ENCODE measurements around the gene BBS7.

The BBS7 gene

GRCh38 chr4:121776610-121777401 is 93.5 kb downstream of the BBS7 start:
- no peak for DNase-seq
- no peaks in the 10 kb centered on the region for H3K4me1 Mint-ChIP-seq
- no peaks in the 10 kb centered on the region for H3K9me3 Mint-ChIP-seq
- no peak overlapping the region for H3K4me3 Mint-ChIP-seq
- CTCF ChIA-PET = no interaction called here
- H3K36me3 Mint-ChIP-seq = no peaks in the 10 kb centered on the region
- H3K27me3 Mint-ChIP-seq = peaks cover 43% of the 10 kb centered on the region
- no peak overlapping the region for H3K27ac Mint-ChIP-seq
